GM18858 (cell line): Measurements from ENCODE around the gene POFUT1.
"Not testable (repeated sequence)": the region's sequence is repeated elsewhere in the genome, so short reads cannot be mapped to it uniquely, and the experiment has no call there.

Experiments used
- ATAC-seq: cut with Tn5 transposase; IDR thresholded peaks from one replicate; pipeline ENCODE4 v1.9.1; 2021; ENCODE audit not compliant: unreplicated experiment

Gene POFUT1

GRCh38 chr20:32188376-32189122, 19.1 kb upstream of the POFUT1 start:
- ATAC-seq, result no peak

GRCh38 chr20:32189123-32189410, 18.6 kb upstream of the POFUT1 start:
- no peak for ATAC-seq

- no peak for ATAC-seq
These were observed 17.7 kb upstream of the POFUT1 start for GRCh38 chr20:32189691-32190615.

- ATAC-seq, result no peak
These were observed 16.9 kb upstream of the POFUT1 start for GRCh38 chr20:32190616-32191415.

DNA sequence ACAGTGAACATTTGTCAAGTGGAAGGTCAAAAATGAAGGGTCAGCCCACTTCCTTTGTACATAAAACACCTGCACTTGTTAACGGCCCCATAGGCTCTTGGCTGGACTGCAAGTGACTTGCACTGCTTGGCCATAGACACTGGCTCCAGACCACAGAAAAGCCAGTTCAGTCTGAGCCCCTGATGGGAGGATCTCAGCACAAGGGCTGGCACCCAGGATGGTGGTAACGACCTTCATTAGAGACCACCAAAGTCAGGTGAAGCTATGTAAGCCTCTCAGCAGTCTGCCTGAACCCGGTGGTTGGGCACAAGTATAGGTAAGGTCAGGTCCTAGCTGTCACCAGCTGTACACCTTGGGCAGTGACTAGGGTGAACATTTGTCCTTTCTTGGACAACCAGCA, 16.3 kb upstream of the POFUT1 start:
- ATAC-seq, result no peak

GRCh38 chr20:32191873-32192272, 15.8 kb upstream of the POFUT1 start:
- ATAC-seq, result no peak

GRCh38 chr20:32192698-32193097, 15.0 kb upstream of the POFUT1 start:
- no peak for ATAC-seq

- not testable (repeated sequence) for ATAC-seq
These were observed 14.3 kb upstream of the POFUT1 start for GRCh38 chr20:32193336-32193735.

DNA sequence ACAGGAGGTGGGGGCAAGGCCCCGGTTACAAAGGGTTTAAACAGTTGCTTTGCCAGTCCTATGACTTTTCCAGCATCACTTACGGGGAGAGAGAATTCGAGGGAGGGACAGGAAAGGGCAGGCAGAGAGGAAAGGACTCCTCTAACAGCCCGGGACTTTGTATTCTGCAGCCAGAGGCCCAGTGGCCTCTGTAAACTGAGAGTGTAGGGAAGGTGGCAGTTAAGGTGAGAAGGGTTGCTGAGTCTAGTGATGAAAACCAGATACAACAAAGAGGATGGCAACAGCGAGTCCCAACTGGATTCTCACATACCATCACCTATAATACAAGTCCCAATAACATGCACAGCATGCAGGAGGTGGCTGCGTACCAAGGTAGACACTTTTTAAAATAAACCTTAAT, 13.7 kb upstream of the POFUT1 start:
- ATAC-seq, result no peak

DNA sequence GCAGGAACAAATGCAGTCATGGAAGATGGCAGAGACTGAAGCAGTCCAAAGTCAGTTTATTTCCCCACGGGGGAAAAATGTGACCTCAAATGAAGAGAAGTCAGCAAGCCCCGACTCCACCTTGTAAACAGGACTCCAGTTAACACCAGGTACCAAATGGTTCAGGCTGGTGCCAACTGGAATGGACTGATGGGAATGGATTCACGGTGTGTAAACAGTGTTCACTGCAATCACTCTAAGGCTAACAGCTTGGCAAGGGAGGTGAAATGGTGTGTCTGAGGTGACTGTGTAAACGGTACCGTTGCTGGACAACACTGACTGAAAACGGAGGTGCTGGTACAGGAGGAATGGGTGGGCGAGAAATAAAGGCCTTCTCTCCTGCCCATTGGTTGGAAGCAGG, 12.1 kb upstream of the POFUT1 start:
- no peak for ATAC-seq

- ATAC-seq, result not testable (repeated sequence)
These were observed 11.1 kb upstream of the POFUT1 start for GRCh38 chr20:32196613-32197012.

DNA sequence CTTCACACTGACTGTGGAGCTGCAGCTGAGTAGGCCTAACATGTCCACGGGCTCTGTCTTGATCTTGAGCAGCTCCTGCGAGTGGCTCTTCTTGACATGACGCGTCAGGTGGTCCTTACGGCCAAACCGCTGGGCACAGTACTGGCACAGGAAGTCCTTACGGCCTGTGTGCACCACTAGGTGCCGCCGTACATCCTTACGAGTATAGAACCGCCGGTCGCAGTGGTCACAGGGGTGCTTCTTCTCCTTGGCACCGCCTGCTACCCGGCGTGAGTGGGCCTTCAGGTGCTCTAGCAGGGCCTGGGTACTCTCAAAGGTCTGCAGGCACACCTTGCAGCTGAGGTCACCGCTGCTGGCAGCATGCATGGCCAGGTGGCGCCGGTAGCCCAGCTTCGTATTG, 10.5 kb upstream of the POFUT1 start:
- ATAC-seq, result not testable (repeated sequence)

- ATAC-seq, result no peak
These were observed 8.7 kb upstream of the POFUT1 start for GRCh38 chr20:32199006-32199405.

DNA sequence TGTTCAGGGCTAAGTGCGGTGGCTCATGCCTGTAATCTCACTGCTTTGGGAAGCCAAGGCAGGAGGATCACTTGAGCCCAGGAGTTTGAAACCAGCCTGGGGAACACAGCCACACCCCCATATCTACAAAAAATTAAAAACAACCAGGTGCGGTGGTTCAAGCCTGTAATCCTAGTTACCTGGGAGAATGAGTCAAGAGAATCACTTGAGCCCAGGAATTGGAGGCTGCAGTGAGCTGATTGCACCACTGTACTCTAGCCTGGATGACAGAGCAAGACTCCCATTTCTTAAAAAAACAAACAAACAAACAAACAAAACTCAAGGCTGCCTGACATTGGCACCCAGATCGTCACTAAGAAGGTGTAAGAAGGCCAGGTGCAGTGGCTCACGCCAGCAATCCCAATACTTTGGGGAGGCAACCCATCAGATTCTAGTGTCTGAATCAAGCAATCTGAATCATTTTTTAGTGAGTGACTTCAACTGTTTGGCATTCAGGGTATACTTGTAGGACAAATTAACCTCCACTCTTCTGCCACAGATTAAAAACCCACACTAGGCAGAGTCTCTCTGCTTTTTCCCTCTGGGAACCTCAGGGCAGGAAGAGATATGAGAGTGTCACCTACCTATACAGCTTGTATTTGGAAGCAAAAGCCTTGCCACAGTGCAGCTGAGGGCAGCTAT, 6.2 kb upstream of the POFUT1 start:
- no peak for ATAC-seq

DNA sequence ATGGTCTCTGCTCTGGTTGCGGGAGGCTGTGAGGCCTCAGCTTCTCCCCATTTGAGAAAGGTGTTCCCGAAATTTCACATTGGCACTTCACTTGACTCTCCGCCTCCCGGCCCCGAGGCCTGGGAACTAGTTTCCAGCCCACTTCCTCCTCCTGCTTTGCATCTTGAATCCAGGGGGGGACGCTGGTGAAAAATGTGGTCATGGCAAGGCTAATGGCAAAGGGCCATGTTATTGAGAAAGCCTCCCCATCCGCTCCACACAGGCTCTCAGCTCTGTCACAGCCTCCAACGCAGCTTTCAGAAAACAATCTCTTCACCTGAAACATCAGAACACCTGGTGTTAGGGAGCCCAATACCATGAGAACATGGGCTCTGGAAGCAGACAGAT, 5.7 kb upstream of the POFUT1 start:
- ATAC-seq, result no peak

DNA sequence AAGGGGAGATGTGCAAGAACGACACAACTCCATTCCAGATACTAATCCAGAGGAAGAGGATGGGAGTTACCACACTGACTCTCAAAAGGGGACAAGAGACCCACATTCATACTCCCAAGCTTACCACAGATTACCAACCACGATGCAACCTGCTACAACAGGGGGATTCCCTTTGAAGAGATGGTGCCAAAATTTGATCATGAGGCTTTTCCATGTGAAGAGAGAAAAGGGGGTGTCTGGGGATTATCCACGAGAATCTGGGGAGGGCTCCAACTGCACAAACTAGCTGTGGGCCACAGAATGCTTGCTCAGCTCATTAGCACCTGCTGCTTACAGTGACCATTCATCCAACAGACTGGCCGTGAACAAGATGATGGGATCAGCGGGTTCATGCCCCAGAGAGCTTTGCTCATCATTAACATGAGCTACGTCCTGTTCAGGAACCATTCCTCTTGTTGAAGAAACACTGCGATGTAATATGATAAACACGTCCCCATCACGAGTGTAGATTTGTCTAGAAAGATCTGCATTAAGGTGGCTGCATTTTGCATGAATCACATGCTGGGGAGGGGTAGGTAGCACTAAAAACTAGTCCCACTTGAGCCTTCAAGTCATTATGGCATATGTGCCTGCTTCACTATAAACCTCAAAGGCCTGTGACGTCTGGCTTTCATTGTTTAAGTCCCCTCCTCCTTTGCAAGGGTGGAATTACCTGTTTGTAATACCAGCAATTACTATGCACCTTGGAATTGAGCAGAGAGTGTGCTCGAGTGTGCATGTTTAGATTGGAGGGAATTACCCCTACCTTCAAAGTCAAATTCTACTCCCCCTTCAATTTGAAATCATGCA, 4.1 kb upstream of the POFUT1 start:
- ATAC-seq, result no peak

GRCh38 chr20:32204205-32205109, 3.2 kb upstream of the POFUT1 start:
- ATAC-seq, result no peak

DNA sequence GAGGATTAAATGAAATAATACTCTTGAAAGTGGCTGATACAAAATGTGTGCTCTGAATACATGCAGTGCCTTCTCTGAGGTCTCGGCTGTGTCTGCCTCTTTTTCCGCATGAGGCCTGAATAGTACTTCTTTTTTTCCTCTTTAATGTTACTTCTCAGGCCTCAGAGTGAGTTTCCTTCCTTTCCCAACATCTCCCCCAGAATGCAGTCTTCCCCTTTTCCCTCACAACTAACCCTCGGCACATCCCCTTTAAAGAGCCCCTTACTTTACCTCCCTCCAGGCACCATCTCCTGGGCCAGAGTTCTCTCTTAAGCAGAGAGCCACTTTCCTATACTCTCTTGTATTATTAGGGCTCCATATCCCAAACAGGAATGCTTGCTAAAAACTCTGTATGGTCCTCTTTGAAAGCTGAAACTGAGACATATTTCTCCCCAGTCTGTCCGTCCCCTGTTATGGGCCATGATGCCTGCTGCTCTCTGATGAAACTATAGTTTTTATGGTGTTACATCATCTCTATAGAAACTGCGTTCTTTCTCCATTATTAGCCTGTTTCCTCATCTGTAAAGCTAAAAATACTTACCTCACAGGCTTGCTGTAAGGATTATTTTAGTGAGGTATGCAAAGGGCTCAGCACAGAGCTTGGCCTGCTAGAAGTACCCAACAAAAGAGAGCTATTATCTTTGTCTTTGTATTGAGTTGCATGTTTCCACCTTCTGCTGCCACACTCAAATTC, 2.4 kb upstream of the POFUT1 start:
- ATAC-seq, result no peak
